ENCODE measurements around the gene EML1. TPM values are rescaled to one million over a fixed set of nuclear protein-coding genes. Genes with fewer than 3 reads are reported as not detected.

EML1 gene
- total and polyA plus RNA-seq, 3 experiments from 2014 or later = 1.3 to 1.7 TPM; not detected in 1

GRCh38 chr14:99870617-99871016, 77.4 kb downstream of the EML1 start:
- Histone ChIP-seq H3K36me3 (ENCODE audit: insufficient read depth, low read length) (no peaks in the 10 kb centered on the region), H3K27ac (ENCODE audit: low read depth, low read length) (no peak overlapping the region), H3K4me1 (ENCODE audit: insufficient read depth, low read length) (no peaks in the 10 kb centered on the region), H3K4me3 (ENCODE audit: low read length) (no peak overlapping the region), H3K27me3 (ENCODE audit: insufficient read depth, low read length, poor library complexity, severe bottlenecking) (peaks cover 10% of the 10 kb centered on the region), H3K9me3 (ENCODE audit: low read length) (no peaks in the 10 kb centered on the region)
- H3K4me1 Mint-ChIP-seq = no peaks in the 10 kb centered on the region
- no peaks in the 10 kb centered on the region for H3K9me3 Mint-ChIP-seq
- H3K4me3 Mint-ChIP-seq = no peak overlapping the region
- H3K27ac Mint-ChIP-seq = no peak overlapping the region
- POLR2A ChIA-PET = no interaction called here
- H3K36me3 Mint-ChIP-seq = no peaks in the 10 kb centered on the region
- peaks cover 26 to 68% of the 10 kb centered on the region in 2 donors for H3K27me3 Mint-ChIP-seq
- no peak for DNase-seq
- CTCF ChIA-PET = interaction anchor here (1.0 kb wide), 1 partner anchor 14 kb away, joined by 3 read pairs; no protein-coding TSS in a partner anchor

GRCh38 chr14:99871771-99872170, 78.6 kb downstream of the EML1 start:
- POLR2A ChIA-PET = no interaction called here
- Mint-ChIP-seq H3K9me3 (peaks cover 0 to 2% (median 0%) of the 10 kb centered on the region in 5 donors), H3K4me3 (no peak overlapping the region), H3K4me1 (no peaks in the 10 kb centered on the region), H3K27ac (no peak overlapping the region), H3K27me3 (peaks cover 23 to 76% of the 10 kb centered on the region in 2 donors), H3K36me3 (no peaks in the 10 kb centered on the region)
- Histone ChIP-seq H3K9me3 (ENCODE audit: low read length) (no peaks in the 10 kb centered on the region), H3K27ac (ENCODE audit: low read depth, low read length) (no peak overlapping the region), H3K36me3 (ENCODE audit: insufficient read depth, low read length) (no peaks in the 10 kb centered on the region), H3K4me3 (ENCODE audit: low read length) (no peak overlapping the region), H3K27me3 (ENCODE audit: insufficient read depth, low read length, poor library complexity, severe bottlenecking) (peaks cover 10% of the 10 kb centered on the region), H3K4me1 (ENCODE audit: insufficient read depth, low read length) (no peaks in the 10 kb centered on the region)
- DNase-seq = no peak
- CTCF ChIA-PET = no interaction called here

GRCh38 chr14:99872786-99873440, 79.7 kb downstream of the EML1 start:
- no peaks in the 10 kb centered on the region for H3K4me1 ChIP-seq (ENCODE audit: insufficient read depth, low read length)
- no peak overlapping the region for H3K4me3 Mint-ChIP-seq
- POLR2A ChIA-PET = no interaction called here
- CTCF ChIA-PET = no interaction called here
- no peaks in the 10 kb centered on the region for H3K4me1 Mint-ChIP-seq
- peaks cover 25 to 80% of the 10 kb centered on the region in 2 donors for H3K27me3 Mint-ChIP-seq
- no peak for DNase-seq
- no peak overlapping the region for H3K27ac ChIP-seq (ENCODE audit: low read depth, low read length)
- no peaks in the 10 kb centered on the region for H3K36me3 Mint-ChIP-seq
- H3K36me3 ChIP-seq (ENCODE audit: insufficient read depth, low read length) = no peaks in the 10 kb centered on the region
- no peak overlapping the region for H3K4me3 ChIP-seq (ENCODE audit: low read length)
- H3K27ac Mint-ChIP-seq = no peak overlapping the region
- peaks cover 0 to 2% (median 0%) of the 10 kb centered on the region in 5 donors for H3K9me3 Mint-ChIP-seq
- H3K9me3 ChIP-seq (ENCODE audit: low read length) = no peaks in the 10 kb centered on the region
- H3K27me3 ChIP-seq (ENCODE audit: insufficient read depth, low read length, poor library complexity, severe bottlenecking) = peaks cover 10% of the 10 kb centered on the region

DNA sequence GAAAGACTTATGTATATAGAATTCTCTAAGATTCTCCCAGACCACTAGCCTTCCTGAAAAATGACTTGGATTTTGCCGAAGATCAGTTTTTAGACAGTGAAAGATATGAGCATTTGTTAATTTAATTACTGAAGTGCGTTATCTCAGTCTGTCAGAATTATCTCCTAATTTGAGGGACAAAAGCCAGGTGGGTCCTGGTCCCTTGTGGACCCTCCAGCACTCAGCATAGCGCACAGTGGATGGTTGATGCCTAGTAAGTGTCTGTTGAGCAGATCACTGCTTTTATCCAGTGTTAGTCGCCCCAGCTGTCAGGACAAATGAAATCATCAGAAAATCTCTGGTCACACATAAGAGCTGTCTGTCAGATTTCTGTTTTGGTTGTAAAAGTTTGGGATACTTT, 80.4 kb downstream of the EML1 start:
- peaks cover 25 to 86% of the 10 kb centered on the region in 2 donors for H3K27me3 Mint-ChIP-seq
- DNase-seq = no peak
- H3K9me3 ChIP-seq (ENCODE audit: low read length) = no peaks in the 10 kb centered on the region
- no peaks in the 10 kb centered on the region for H3K36me3 Mint-ChIP-seq
- POLR2A ChIA-PET = no interaction called here
- no peak overlapping the region for H3K27ac ChIP-seq (ENCODE audit: low read depth, low read length)
- H3K9me3 Mint-ChIP-seq = peaks cover 0 to 2% (median 0%) of the 10 kb centered on the region in 5 donors
- no peaks in the 10 kb centered on the region for H3K36me3 ChIP-seq (ENCODE audit: insufficient read depth, low read length)
- no peak overlapping the region for H3K4me3 ChIP-seq (ENCODE audit: low read length)
- peaks cover 17% of the 10 kb centered on the region for H3K27me3 ChIP-seq (ENCODE audit: insufficient read depth, low read length, poor library complexity, severe bottlenecking)
- H3K4me1 ChIP-seq (ENCODE audit: insufficient read depth, low read length) = no peaks in the 10 kb centered on the region
- H3K27ac Mint-ChIP-seq = no peak overlapping the region
- H3K4me1 Mint-ChIP-seq = no peaks in the 10 kb centered on the region
- H3K4me3 Mint-ChIP-seq = no peak overlapping the region
- CTCF ChIA-PET = interaction anchor here (0.6 kb wide), 1 partner anchor 8 kb away, joined by 3 read pairs; no protein-coding TSS in a partner anchor

DNA sequence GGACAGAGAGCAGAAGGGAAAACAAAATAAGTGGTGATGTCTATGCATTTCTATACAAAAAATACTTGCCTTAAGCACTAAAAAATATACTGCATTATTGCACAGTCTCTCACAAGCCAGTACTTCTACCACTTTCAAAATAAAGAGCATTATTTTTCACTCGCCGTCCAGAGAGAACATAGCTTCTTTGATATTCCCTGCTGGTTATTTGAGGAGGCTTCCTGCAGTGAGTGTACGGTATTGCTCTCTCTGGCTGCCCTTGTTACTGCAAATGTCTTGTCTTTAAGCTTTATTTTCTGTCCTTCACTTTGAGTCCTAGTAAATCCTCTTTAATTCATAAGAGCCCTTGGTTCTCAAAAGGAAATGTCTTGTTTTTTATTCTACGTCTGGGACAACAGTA, 81.1 kb downstream of the EML1 start:
- H3K4me1 Mint-ChIP-seq = no peaks in the 10 kb centered on the region
- Histone ChIP-seq H3K9me3 (ENCODE audit: low read length) (no peaks in the 10 kb centered on the region), H3K4me3 (ENCODE audit: low read length) (no peak overlapping the region), H3K4me1 (ENCODE audit: insufficient read depth, low read length) (no peaks in the 10 kb centered on the region), H3K27ac (ENCODE audit: low read depth, low read length) (no peak overlapping the region), H3K27me3 (ENCODE audit: insufficient read depth, low read length, poor library complexity, severe bottlenecking) (peaks cover 18% of the 10 kb centered on the region), H3K36me3 (ENCODE audit: insufficient read depth, low read length) (no peaks in the 10 kb centered on the region)
- H3K4me3 Mint-ChIP-seq = no peak overlapping the region
- no peaks in the 10 kb centered on the region for H3K36me3 Mint-ChIP-seq
- ChIA-PET CTCF (no interaction called here), POLR2A (no interaction called here)
- H3K9me3 Mint-ChIP-seq = peaks cover 0 to 2% (median 0%) of the 10 kb centered on the region in 5 donors
- DNase-seq = no peak
- no peak overlapping the region for H3K27ac Mint-ChIP-seq
- H3K27me3 Mint-ChIP-seq = peaks cover 23 to 83% of the 10 kb centered on the region in 2 donors

GRCh38 chr14:99875421-99875820, 82.2 kb downstream of the EML1 start:
- Mint-ChIP-seq H3K4me3 (no peak overlapping the region), H3K9me3 (peaks cover 0 to 2% (median 0%) of the 10 kb centered on the region in 5 donors), H3K4me1 (no peaks in the 10 kb centered on the region), H3K27me3 (peaks cover 21 to 83% of the 10 kb centered on the region in 2 donors), H3K36me3 (no peaks in the 10 kb centered on the region), H3K27ac (no peak overlapping the region)
- H3K36me3 ChIP-seq (ENCODE audit: insufficient read depth, low read length) = no peaks in the 10 kb centered on the region
- peaks cover 16% of the 10 kb centered on the region for H3K27me3 ChIP-seq (ENCODE audit: insufficient read depth, low read length, poor library complexity, severe bottlenecking)
- H3K4me1 ChIP-seq (ENCODE audit: insufficient read depth, low read length) = no peaks in the 10 kb centered on the region
- POLR2A ChIA-PET = no interaction called here
- no peak for DNase-seq
- CTCF ChIA-PET = interaction anchor here (1.3 kb wide), 2 partner anchors 9 to 11 kb away, joined by 3 read pairs; no protein-coding TSS in a partner anchor
- H3K27ac ChIP-seq (ENCODE audit: low read depth, low read length) = no peak overlapping the region
- H3K4me3 ChIP-seq (ENCODE audit: low read length) = no peak overlapping the region
- H3K9me3 ChIP-seq (ENCODE audit: low read length) = no peaks in the 10 kb centered on the region

GRCh38 chr14:99875836-99876235, 82.6 kb downstream of the EML1 start:
- CTCF ChIA-PET = interaction anchor here (1.3 kb wide), 2 partner anchors 9 to 11 kb away, joined by 3 read pairs; no protein-coding TSS in a partner anchor
- DNase-seq = no peak
- no peak overlapping the region for H3K4me3 Mint-ChIP-seq

GRCh38 chr14:99876406-99876805, 83.2 kb downstream of the EML1 start:
- peaks cover 16% of the 10 kb centered on the region for H3K27me3 ChIP-seq (ENCODE audit: insufficient read depth, low read length, poor library complexity, severe bottlenecking)
- no peaks in the 10 kb centered on the region for H3K9me3 ChIP-seq (ENCODE audit: low read length)
- Mint-ChIP-seq H3K9me3 (peaks cover 0 to 2% (median 0%) of the 10 kb centered on the region in 5 donors), H3K27ac (no peak overlapping the region), H3K4me3 (no peak overlapping the region), H3K27me3 (peaks cover 21 to 75% of the 10 kb centered on the region in 2 donors), H3K36me3 (no peaks in the 10 kb centered on the region), H3K4me1 (no peaks in the 10 kb centered on the region)
- H3K36me3 ChIP-seq (ENCODE audit: insufficient read depth, low read length) = no peaks in the 10 kb centered on the region
- no peak overlapping the region for H3K27ac ChIP-seq (ENCODE audit: low read depth, low read length)
- ChIA-PET CTCF (interaction anchor here (1.3 kb wide), 2 partner anchors 8 to 10 kb away, joined by 3 read pairs; no protein-coding TSS in a partner anchor), POLR2A (no interaction called here)
- no peak overlapping the region for H3K4me3 ChIP-seq (ENCODE audit: low read length)
- no peaks in the 10 kb centered on the region for H3K4me1 ChIP-seq (ENCODE audit: insufficient read depth, low read length)
- DNase-seq = no peak

More at GRCh38 chr14:99875836-99876235, 82.6 kb downstream of the EML1 start:
- H3K4me3 ChIP-seq (ENCODE audit: low read length) = no peak overlapping the region
- H3K4me1 ChIP-seq (ENCODE audit: insufficient read depth, low read length) = no peaks in the 10 kb centered on the region
- Mint-ChIP-seq H3K36me3 (no peaks in the 10 kb centered on the region), H3K27ac (no peak overlapping the region), H3K9me3 (peaks cover 0 to 2% (median 0%) of the 10 kb centered on the region in 5 donors), H3K27me3 (peaks cover 25 to 80% of the 10 kb centered on the region in 2 donors), H3K4me1 (no peaks in the 10 kb centered on the region)
- H3K27ac ChIP-seq (ENCODE audit: low read depth, low read length) = no peak overlapping the region
- H3K27me3 ChIP-seq (ENCODE audit: insufficient read depth, low read length, poor library complexity, severe bottlenecking) = peaks cover 16% of the 10 kb centered on the region
- no peaks in the 10 kb centered on the region for H3K9me3 ChIP-seq (ENCODE audit: low read length)
- H3K36me3 ChIP-seq (ENCODE audit: insufficient read depth, low read length) = no peaks in the 10 kb centered on the region
- POLR2A ChIA-PET = no interaction called here
